HG03064 (cell line): ENCODE data around the gene COX17.
A peak's percentile ranks its signal among the peaks of the same experiment; 100 is the strongest.

ENCODE experiments used
- ATAC-seq: cut with Tn5 transposase; IDR thresholded peaks from one replicate; pipeline ENCODE4 v1.9.1; 2021; ENCODE audit warnings: low read depth; ENCODE audit not compliant: unreplicated experiment

The COX17 gene

GRCh38 chr3:119647171-119647570 is 30.0 kb downstream of the COX17 start:
- no peak for ATAC-seq

GRCh38 chr3:119645813-119646212 is 31.4 kb downstream of the COX17 start:
- no peak for ATAC-seq

DNA sequence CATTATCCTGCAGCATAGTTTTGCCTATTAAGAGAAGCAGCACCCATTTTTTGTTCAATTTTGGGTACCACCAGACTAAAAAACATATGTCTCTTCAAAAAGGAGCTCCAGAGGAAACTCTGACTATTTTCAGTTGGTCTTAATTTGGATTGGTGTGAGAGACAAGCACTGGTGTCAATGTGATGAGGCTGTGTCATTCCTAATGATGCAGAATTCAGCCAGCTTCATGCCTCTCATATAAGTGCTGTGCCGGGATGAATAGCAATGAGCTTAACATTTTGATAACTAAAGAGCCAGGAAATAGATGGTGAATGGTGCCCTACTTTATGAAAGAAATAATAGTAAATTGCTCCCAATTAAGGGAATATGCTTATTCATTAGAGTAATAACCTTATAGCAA is 32.7 kb downstream of the COX17 start:
- ATAC-seq, result no peak

DNA sequence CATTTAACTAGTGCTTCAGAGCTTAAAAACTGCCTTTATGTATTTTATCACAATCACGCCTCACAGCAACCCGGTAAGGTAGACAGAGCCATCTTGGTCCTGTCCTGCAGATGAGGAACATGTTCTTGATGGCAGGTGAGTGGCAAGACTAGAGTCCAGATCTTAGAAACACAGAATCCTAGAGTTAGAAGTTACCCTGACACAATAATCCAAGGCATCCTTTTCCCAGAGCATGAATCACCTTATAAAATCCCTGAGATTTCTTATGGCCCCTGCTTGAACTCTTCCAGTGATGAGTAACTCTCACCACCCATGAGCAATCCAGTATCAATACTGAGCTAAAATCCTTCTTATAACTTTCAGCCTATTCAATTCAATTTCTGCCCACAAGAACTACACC is 33.7 kb downstream of the COX17 start:
- no peak for ATAC-seq

DNA sequence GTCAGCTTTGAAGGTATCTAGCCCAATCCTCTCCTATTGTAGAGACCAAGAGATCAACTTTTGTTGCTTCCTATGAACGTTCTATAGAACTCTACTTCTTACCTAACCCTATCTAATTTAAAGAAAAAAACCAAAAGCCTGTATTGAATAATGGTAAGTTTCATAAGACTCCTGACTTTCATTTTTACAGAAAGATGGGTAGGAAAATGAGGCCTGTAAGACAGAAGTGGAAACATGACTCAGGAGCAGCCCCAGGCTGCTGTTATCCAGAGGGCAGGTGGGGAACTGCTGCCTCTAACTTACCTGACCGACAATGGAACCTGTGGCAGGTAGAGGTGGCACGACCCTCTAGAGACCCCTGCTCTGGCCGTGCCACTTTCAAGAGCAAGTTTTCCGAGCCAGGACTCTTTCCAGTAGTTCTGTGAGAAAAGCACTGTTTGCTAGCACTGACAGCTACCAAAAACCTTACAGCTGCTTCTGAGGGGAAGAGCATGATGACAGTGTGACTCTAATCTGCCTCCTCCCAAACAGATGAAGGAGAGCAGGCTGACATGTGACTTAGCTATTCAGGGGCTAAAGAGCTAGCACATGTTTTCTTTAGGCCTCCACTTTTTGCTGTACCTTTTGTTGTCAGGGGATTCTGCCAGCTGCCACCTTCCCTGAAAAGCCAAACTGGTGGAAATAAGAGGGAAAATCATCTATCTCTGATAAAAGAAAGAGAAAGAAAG is 34.3 kb downstream of the COX17 start:
- no peak for ATAC-seq

DNA sequence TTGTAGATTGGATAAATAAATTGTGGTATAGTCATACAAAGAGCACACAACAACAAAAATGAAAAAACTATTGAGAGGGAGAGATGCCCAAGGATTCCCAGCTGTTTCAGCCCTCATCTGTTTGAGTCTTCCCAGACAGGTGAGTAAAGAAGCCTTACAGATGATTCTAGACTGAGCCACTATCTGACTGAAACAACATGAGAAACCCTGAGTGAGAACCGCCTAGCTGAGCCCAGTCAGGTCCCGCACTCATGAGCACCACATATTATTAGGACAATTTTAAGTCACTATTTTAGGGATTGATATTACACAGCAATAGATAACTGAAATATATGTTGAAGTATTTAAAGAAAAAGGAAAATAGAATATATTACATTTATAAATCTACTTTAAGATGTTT is 35.8 kb downstream of the COX17 start:
- ATAC-seq, result no peak

GRCh38 chr3:119639494-119640350 is 37.5 kb downstream of the COX17 start:
- no peak for ATAC-seq

- ATAC-seq, result peak; percentile 27
These were observed 39.3 kb downstream of the COX17 start for GRCh38 chr3:119637679-119638477.

- ATAC-seq, result no peak
These were observed 40.2 kb downstream of the COX17 start for GRCh38 chr3:119636891-119637611.

- ATAC-seq, result no peak
These were observed 41.0 kb downstream of the COX17 start for GRCh38 chr3:119636249-119636648.

DNA sequence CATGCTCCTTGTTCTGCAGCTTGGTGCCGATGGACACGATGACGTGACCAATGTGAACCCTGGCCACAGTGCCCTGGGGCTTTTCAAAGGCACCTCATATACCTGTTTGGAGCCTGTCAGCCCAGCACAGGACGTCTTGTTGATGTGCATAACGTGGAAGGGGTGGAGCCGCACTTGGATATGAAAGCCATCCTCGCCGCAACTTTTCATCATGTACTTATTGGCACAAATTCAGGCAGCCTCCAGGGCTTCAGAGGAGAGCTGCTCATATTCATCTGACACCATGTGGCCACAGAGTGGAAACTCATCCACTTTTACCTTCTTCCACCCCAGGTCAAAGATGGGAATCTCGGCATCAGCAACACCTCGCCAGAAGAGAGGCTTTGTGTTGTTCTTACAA is 41.5 kb downstream of the COX17 start:
- ATAC-seq, result no peak

DNA sequence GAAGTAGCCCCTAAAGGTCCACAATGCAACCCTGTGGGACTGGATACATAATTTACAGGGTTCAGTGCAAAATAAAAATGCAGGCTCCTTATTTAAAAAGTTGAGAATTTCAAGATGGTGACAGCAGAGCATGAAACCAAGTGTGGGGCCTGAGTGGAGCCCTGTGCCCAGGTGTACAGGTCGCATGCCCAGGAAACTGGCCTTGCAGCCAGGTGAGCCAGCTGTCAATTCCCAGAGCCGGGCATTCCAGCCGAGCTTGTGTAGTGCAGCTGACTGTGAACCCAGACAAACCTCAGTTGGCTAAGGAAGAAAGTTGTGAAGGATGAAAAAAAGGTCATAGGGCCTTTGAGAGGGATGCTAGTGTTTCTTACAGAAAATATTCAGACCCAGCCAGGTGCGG is 44.4 kb downstream of the COX17 start:
- ATAC-seq, result no peak

DNA sequence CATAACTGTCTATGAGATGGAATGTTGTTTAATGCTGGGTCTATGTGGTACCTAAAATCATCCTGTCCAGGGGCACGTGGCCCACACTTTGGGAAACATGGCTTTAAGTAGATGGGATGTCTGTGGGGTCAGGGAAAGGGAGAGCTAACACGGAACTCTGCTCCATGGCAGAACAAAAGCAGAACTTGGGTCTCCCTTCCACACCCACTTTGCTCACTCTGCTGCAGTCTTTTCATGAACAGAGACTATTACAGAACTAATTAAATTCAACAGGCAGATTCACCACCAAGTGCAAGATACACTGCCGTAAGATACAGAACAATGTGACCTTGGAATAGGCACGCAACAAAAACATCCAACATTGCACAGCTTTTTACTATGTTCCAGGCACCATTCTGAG is 45.0 kb downstream of the COX17 start:
- no peak for ATAC-seq

DNA sequence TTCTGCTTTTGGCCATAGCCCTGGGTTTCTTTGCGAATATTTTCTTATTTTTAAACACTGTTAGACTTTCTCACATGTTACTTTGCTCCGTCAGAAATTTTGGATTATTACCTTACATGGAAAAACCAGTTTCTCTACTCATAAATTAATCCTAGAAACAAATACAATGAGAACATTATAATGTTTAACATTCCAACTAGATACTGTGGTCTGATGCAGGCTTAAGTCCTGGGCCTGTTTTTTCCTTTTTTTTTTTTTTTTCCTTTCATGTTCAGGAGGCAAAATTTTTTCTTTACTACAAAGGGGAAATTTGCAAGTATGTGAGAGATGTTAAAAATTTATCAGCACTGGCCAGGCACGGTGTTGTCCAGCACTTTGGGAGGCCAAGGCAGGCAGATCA is 45.7 kb downstream of the COX17 start:
- no peak for ATAC-seq

DNA sequence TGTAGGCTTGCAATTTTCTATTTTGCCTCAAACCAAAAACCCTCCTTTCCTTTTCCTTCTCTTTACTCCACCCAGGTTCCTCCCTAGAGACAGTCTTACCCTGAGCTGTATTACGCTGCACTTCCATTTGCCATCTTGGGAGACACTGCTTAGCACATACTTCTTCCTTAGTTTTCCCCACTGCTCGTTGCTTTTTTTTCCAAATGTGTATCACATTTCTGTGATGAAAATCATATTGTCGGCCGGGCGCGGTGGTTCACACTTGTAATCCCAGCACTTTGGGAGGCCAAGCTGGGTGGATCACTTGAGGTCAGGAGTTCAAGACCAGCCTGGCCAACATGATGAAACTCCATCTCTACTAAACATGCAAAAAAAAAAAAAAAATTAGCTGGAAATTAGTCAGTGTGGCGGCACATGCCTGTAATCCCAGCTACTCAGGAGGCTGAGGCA is 46.3 kb downstream of the COX17 start:
- no peak for ATAC-seq

GRCh38 chr3:119630128-119630879 is 46.9 kb downstream of the COX17 start:
- ATAC-seq, result no peak

- ATAC-seq, result peak; percentile 35
These were observed 48.3 kb downstream of the COX17 start for GRCh38 chr3:119628816-119629445.

GRCh38 chr3:119628390-119628789 is 48.8 kb downstream of the COX17 start:
- peak; percentile 58 for ATAC-seq

- no peak for ATAC-seq
These were observed 49.7 kb downstream of the COX17 start for GRCh38 chr3:119627461-119627860.
